ENCODE measurements around the gene MICALL2.

MICALL2 gene

GRCh38 chr7:1459512-1459892 lies 232 bp upstream of the MICALL2 start:
- peaks cover 14 to 27% (median 24%) of the 10 kb centered on the region in 11 experiments for H3K27me3 ChIP-seq
- peak overlapping the region; percentile 57 to 81 (median 70) for H3K4me3 ChIP-seq
- H3K36me3 ChIP-seq: no peaks in the 10 kb centered on the region
- no peaks in the 10 kb centered on the region for H3K9me3 ChIP-seq (replicated peaks in 1 of 11)
- H4K20me1 ChIP-seq: peaks cover 0 to 42% (median 14%) of the 10 kb centered on the region in 11 experiments; a peak in 15 of 22 replicates
- peak overlapping the region in 2 of 11 experiments; percentile 63 to 72; a peak in 2 of 22 replicates for H3K27ac ChIP-seq
- H3K4me2 ChIP-seq: peak overlapping the region; percentile 93 to 100 (median 100); a peak in 20 of 22 replicates
- H3K9ac ChIP-seq: peak overlapping the region in 10 of 11 experiments; percentile 59 to 79 (median 76); a peak in 16 of 22 replicates
- peaks cover 42 to 68% (median 50%) of the 10 kb centered on the region in 10 experiments for H3K4me1 ChIP-seq
- no peak for TF ChIP-seq Cebpa-rat (IDR thresholded peaks at IDR 0.05)

- peak overlapping the region in 5 of 11 experiments; percentile 50 to 72 (median 63); a peak in 10 of 22 replicates for H3K27ac ChIP-seq
- peak overlapping the region; percentile 59 to 79 (median 76); a peak in 21 of 22 replicates for H3K9ac ChIP-seq
Measured at GRCh38 chr7:1457949-1458682, 1.2 kb downstream of the MICALL2 start.

GRCh38 chr7:1457059-1457948 lies 2.0 kb downstream of the MICALL2 start:
- no peaks in the 10 kb centered on the region for H3K36me3 ChIP-seq
- H3K9ac ChIP-seq: peak overlapping the region in 3 of 11 experiments; percentile 71 to 79 (median 74); a peak in 2 of 22 replicates
- H3K27ac ChIP-seq: no peak overlapping the region
- H3K4me3 ChIP-seq: no peak overlapping the region
- peaks cover 42 to 63% (median 51%) of the 10 kb centered on the region in 10 experiments for H3K4me1 ChIP-seq
- H3K27me3 ChIP-seq: peaks cover 14 to 27% (median 24%) of the 10 kb centered on the region in 11 experiments
- no peak for TF ChIP-seq Cebpa-rat (IDR thresholded peaks at IDR 0.05)
- H3K9me3 ChIP-seq (replicated peaks in 1 of 11): no peaks in the 10 kb centered on the region
- peaks cover 0 to 54% (median 17%) of the 10 kb centered on the region in 11 experiments; a peak in 15 of 22 replicates for H4K20me1 ChIP-seq
- peak overlapping the region; percentile 94 to 100 (median 100) for H3K4me2 ChIP-seq

More at GRCh38 chr7:1457949-1458682, 1.2 kb downstream of the MICALL2 start:
- Histone ChIP-seq H3K27me3 (peaks cover 14 to 27% (median 24%) of the 10 kb centered on the region in 11 experiments), H4K20me1 (peaks cover 0 to 47% (median 17%) of the 10 kb centered on the region in 11 experiments; a peak in 15 of 22 replicates), H3K4me1 (peaks cover 42 to 70% (median 52%) of the 10 kb centered on the region in 10 experiments), H3K4me3 (peak overlapping the region; percentile 57 to 81 (median 70)), H3K9me3 (replicated peaks in 1 of 11) (no peaks in the 10 kb centered on the region), H3K36me3 (no peaks in the 10 kb centered on the region), H3K4me2 (peak overlapping the region; percentile 94 to 100 (median 100))
- no peak for TF ChIP-seq Cebpa-rat (IDR thresholded peaks at IDR 0.05)

GRCh38 chr7:1455955-1456354 lies 3.3 kb downstream of the MICALL2 start:
- peaks cover 0 to 67% (median 19%) of the 10 kb centered on the region in 11 experiments; a peak in 16 of 22 replicates for H4K20me1 ChIP-seq
- H3K4me2 ChIP-seq: peak overlapping the region in 2 of 11 experiments; percentile 53 to 64; a peak in 1 of 22 replicates
- H3K27ac ChIP-seq: no peak overlapping the region
- H3K9ac ChIP-seq: no peak overlapping the region
- peaks cover 47 to 64% (median 58%) of the 10 kb centered on the region in 10 experiments for H3K4me1 ChIP-seq
- peaks cover 14 to 27% (median 24%) of the 10 kb centered on the region in 11 experiments for H3K27me3 ChIP-seq
- no peaks in the 10 kb centered on the region for H3K36me3 ChIP-seq
- no peaks in the 10 kb centered on the region for H3K9me3 ChIP-seq (replicated peaks in 1 of 11)
- TF ChIP-seq Cebpa-rat (IDR thresholded peaks at IDR 0.05): no peak
- no peak overlapping the region for H3K4me3 ChIP-seq

- Histone ChIP-seq H3K9me3 (replicated peaks in 1 of 11) (no peaks in the 10 kb centered on the region), H3K27ac (no peak overlapping the region), H3K4me1 (peaks cover 43 to 65% (median 61%) of the 10 kb centered on the region in 10 experiments), H3K9ac (no peak overlapping the region), H3K36me3 (no peaks in the 10 kb centered on the region), H3K27me3 (peaks cover 14 to 27% (median 24%) of the 10 kb centered on the region in 11 experiments), H3K4me3 (no peak overlapping the region), H4K20me1 (peaks cover 0 to 72% (median 19%) of the 10 kb centered on the region in 11 experiments; a peak in 16 of 22 replicates), H3K4me2 (peak overlapping the region in 6 of 11 experiments; percentile 8 to 64 (median 39); a peak in 10 of 22 replicates)
- no peak for TF ChIP-seq Cebpa-rat (IDR thresholded peaks at IDR 0.05)
Measured at GRCh38 chr7:1455241-1455939, 3.9 kb downstream of the MICALL2 start.

GRCh38 chr7:1454542-1454941 lies 4.7 kb downstream of the MICALL2 start:
- H3K4me3 ChIP-seq: no peak overlapping the region
- peaks cover 0 to 81% (median 19%) of the 10 kb centered on the region in 11 experiments; a peak in 16 of 22 replicates for H4K20me1 ChIP-seq
- H3K27ac ChIP-seq: no peak overlapping the region
- H3K36me3 ChIP-seq: no peaks in the 10 kb centered on the region
- peaks cover 38 to 62% (median 57%) of the 10 kb centered on the region in 10 experiments for H3K4me1 ChIP-seq
- H3K27me3 ChIP-seq: peaks cover 14 to 27% (median 24%) of the 10 kb centered on the region in 11 experiments
- H3K9me3 ChIP-seq (replicated peaks in 1 of 11): no peaks in the 10 kb centered on the region
- no peak for TF ChIP-seq Cebpa-rat (IDR thresholded peaks at IDR 0.05)
- H3K9ac ChIP-seq: peak overlapping the region in 1 of 11 experiments; percentile 19; a peak in 1 of 22 replicates
- H3K4me2 ChIP-seq: peak overlapping the region in 8 of 11 experiments; percentile 8 to 64 (median 24); a peak in 15 of 22 replicates

- Histone ChIP-seq H3K27ac (no peak overlapping the region), H3K4me2 (peak overlapping the region in 5 of 11 experiments; percentile 49 to 74 (median 59); a peak in 3 of 22 replicates), H3K9ac (0 out of 22 replicates have a peak overlapping the region, but pooled peaks of 1 of the 11 experiments have one; percentile 2), H3K27me3 (peaks cover 4 to 8% (median 6%) of the 10 kb centered on the region in 11 experiments; a peak in 16 of 22 replicates), H3K4me3 (no peak overlapping the region), H3K36me3 (no peaks in the 10 kb centered on the region), H4K20me1 (peaks cover 0 to 66% (median 6%) of the 10 kb centered on the region in 11 experiments; a peak in 13 of 22 replicates), H3K4me1 (peaks cover 19 to 42% (median 36%) of the 10 kb centered on the region in 10 experiments), H3K9me3 (replicated peaks in 1 of 11) (no peaks in the 10 kb centered on the region)
- no peak for TF ChIP-seq Cebpa-rat (IDR thresholded peaks at IDR 0.05)
Measured at GRCh38 chr7:1452205-1452604, 7.1 kb downstream of the MICALL2 start.

Measured in BLaER1 treated with 17β-estradiol and CSF1 and Interleukin-3, amounts not matched to agents 10 nM and 100 nM (cell line).